ENCODE data around the gene SLC37A1.

SLC37A1 gene

GRCh38 chr21:42616941-42617340, 103.3 kb downstream of the SLC37A1 start:
- no peak for DNase-seq (ENCODE audit: low read depth)

GRCh38 chr21:42617486-42617885, 103.8 kb downstream of the SLC37A1 start:
- H3K4me3 ChIP-seq (ENCODE audit: low read depth, low read length): no peak overlapping the region
- DNase-seq (ENCODE audit: low read depth): no peak
- TF ChIP-seq CTCF (IDR thresholded peaks at IDR 0.05; ENCODE audit: control insufficient read depth, extremely low read depth, insufficient read depth): no peak

More at GRCh38 chr21:42616941-42617340, 103.3 kb downstream of the SLC37A1 start:
- TF ChIP-seq CTCF (IDR thresholded peaks at IDR 0.05; ENCODE audit: control insufficient read depth, extremely low read depth, insufficient read depth): no peak
- H3K4me3 ChIP-seq (ENCODE audit: low read depth, low read length): no peak overlapping the region

GRCh38 chr21:42618707-42619102, 105.1 kb downstream of the SLC37A1 start:
- no peak for TF ChIP-seq CTCF (IDR thresholded peaks at IDR 0.05; ENCODE audit: control insufficient read depth, extremely low read depth, insufficient read depth)
- H3K4me3 ChIP-seq (ENCODE audit: low read depth, low read length): no peak overlapping the region
- no peak for DNase-seq (ENCODE audit: low read depth)

GRCh38 chr21:42619166-42619565, 105.5 kb downstream of the SLC37A1 start:
- no peak overlapping the region for H3K4me3 ChIP-seq (ENCODE audit: low read depth, low read length)
- no peak for TF ChIP-seq CTCF (IDR thresholded peaks at IDR 0.05; ENCODE audit: control insufficient read depth, extremely low read depth, insufficient read depth)
- DNase-seq (ENCODE audit: low read depth): no peak

- no peak for TF ChIP-seq CTCF (IDR thresholded peaks at IDR 0.05; ENCODE audit: control insufficient read depth, extremely low read depth, insufficient read depth)
- DNase-seq (ENCODE audit: low read depth): no peak
- H3K4me3 ChIP-seq (ENCODE audit: low read depth, low read length): no peak overlapping the region
These were observed 106.2 kb downstream of the SLC37A1 start for GRCh38 chr21:42619841-42620240.

GRCh38 chr21:42621166-42621818, 107.6 kb downstream of the SLC37A1 start:
- no peak overlapping the region for H3K4me3 ChIP-seq (ENCODE audit: low read depth, low read length)
- no peak for DNase-seq (ENCODE audit: low read depth)
- no peak for TF ChIP-seq CTCF (IDR thresholded peaks at IDR 0.05; ENCODE audit: control insufficient read depth, extremely low read depth, insufficient read depth)

GRCh38 chr21:42621819-42622177, 108.1 kb downstream of the SLC37A1 start:
- H3K4me3 ChIP-seq (ENCODE audit: low read depth, low read length): no peak overlapping the region
- no peak for TF ChIP-seq CTCF (IDR thresholded peaks at IDR 0.05; ENCODE audit: control insufficient read depth, extremely low read depth, insufficient read depth)
- DNase-seq (ENCODE audit: low read depth): no peak

All from LNCaP clone FGC (cell line).